Left ventricle myocardium inferior (tissue), 1 donor: ENCODE results near the gene RSKR. TPM values are rescaled to one million over a fixed set of nuclear protein-coding genes. Genes with fewer than 3 reads are reported as not detected.
A peak's percentile ranks its signal among the peaks of the same experiment; 100 is the strongest.
"Not testable (repeated sequence)": the region's sequence is repeated elsewhere in the genome, so short reads cannot be mapped to it uniquely, and the experiment has no call there.

ENCODE experiments used
- DNase-seq: peaks from one replicate; pipeline ENCODE4 v3.0.0-alpha.2; 2020
- H3K27ac ChIP-seq: fragments of 200-600 bp; replicated peaks from 2 replicates; pipeline ENCODE4 v1.8.0; 2021
- H3K27me3 ChIP-seq: fragments of 200-600 bp; 2 replicates; pipeline ENCODE4 v1.8.0; 2021; ENCODE audit warnings: low read depth
- H3K36me3 ChIP-seq: fragments of 200-600 bp; 2 replicates; pipeline ENCODE4 v1.8.0; 2021
- H3K4me1 ChIP-seq: fragments of 200-600 bp; 2 replicates; pipeline ENCODE4 v1.8.0; 2021
- H3K4me3 ChIP-seq: fragments of 200-600 bp; 2 replicates; pipeline ENCODE4 v1.8.0; 2021; ENCODE audit warnings: mild to moderate bottlenecking, moderate library complexity
- H3K9me3 ChIP-seq: fragments of 200-600 bp; replicated peaks from 2 replicates; pipeline ENCODE4 v1.8.0; 2021
- CTCF ChIP-seq: fragments of 200-600 bp; IDR thresholded peaks from 2 replicates; pipeline ENCODE4 v1.8.0; 2021; ENCODE audit warnings: antibody characterized with exemption, mild to moderate bottlenecking, borderline replicate concordance
- intact Hi-C: fragments of 100-400 bp; cut with micrococcal nuclease; formaldehyde crosslinking; loops from one replicate; pipeline ENCODE4 v1.11.0; 2022
- total RNA-seq: library from RNA; stranded (reverse); fragmentation: NEBNext Ultra II Directional; extraction: Animal tissue kit (Norgen Biotek cat#: 25700); gene quantifications from one replicate; pipeline ENCODE4 v1.2.1, GENCODE V29; 2021
- donor health status: DM: no; HTN: yes; CAD: no; lungs with severe emphysema.

The RSKR gene
- total RNA-seq, 1 donor from 2014 or later = 6.7 TPM

DNA sequence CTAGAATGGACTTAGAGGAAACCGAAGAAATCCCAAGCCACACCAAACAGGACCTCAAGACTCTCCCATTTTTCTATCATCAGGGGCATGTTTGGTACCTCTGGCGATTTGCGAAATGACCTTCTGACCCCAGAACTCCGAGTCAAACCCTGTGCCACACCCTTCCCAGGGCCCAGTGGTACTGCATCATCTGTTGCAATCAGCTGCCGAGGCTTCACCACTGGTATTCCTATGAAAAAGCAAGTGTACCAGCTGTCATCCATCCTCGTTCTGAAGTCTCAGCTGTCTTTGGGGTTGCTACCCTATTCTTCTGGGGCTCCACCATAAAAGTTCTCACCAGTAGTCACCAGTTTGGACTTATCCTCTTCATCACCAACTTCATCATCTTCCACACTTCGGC lies 2.3 kb upstream of the RSKR start:
- Histone ChIP-seq H3K36me3 (peaks cover 74% of the 10 kb centered on the region), H3K4me1 (no peaks in the 10 kb centered on the region), H3K27ac (no peak overlapping the region), H3K9me3 (no peaks in the 10 kb centered on the region), H3K27me3 (no peaks in the 10 kb centered on the region), H3K4me3 (no peak overlapping the region)
- TF ChIP-seq CTCF = no peak
- intact Hi-C loops = no loop called here
- no peak for DNase-seq

- Histone ChIP-seq H3K27me3 (no peaks in the 10 kb centered on the region), H3K4me3 (no peak overlapping the region), H3K4me1 (no peaks in the 10 kb centered on the region), H3K27ac (no peak overlapping the region), H3K36me3 (peaks cover 65% of the 10 kb centered on the region), H3K9me3 (no peaks in the 10 kb centered on the region)
- no peak for TF ChIP-seq CTCF
- intact Hi-C loops = no loop called here
- no peak for DNase-seq
Measured at GRCh38 chr17:28615260-28615940, 1.4 kb upstream of the RSKR start.

DNA sequence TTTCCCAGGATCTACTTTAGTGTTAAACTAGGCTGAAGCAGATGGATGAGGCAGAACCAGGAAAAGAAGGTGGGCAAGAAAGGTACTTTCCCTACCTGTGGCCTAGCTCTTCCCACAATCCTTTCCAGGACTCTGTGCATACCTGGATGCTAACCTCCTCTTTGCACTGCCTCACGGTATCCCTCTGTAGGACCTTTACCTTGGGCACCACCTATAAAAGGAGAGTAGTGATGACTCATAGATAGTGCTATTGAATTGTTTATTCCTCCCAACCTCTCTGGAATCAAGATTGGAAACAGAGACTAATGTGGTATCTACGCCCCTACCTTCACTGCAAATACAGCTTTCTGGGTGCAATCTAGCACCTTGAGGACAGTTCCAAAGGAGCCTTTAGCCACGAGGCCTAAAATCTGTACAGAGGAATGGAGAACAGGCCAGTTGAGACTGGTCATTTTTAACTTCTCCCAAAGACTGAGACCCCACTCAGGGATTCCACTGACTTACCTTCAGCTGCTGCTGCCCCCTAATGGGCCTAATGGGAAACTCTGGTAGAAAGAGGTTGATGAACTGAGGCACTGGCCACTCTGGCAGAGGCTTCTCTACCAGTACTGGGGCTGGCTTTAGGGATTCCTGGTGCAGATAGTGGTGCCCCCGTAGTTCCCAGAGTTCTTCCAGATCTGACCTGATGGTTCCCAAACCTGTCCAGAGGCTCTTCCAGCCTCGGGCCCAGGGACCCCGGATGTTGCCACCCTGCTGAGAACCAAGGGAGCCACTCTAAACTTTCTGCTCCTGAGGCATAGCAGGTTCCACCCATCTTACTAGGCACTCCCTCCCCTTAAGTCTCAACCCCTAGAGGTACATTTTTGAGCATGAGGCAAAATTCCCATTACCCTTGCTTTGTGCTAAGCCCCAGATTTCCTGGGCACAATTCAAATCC lies 781 bp downstream of the RSKR start:
- TF ChIP-seq CTCF = peak; percentile 79
- Histone ChIP-seq H3K27ac (no peak overlapping the region), H3K4me3 (no peak overlapping the region), H3K9me3 (no peaks in the 10 kb centered on the region), H3K36me3 (peaks cover 48% of the 10 kb centered on the region), H3K4me1 (no peaks in the 10 kb centered on the region), H3K27me3 (no peaks in the 10 kb centered on the region)
- intact Hi-C loops = loop anchor here (5.0 kb wide), 1 partner anchor 116 kb away; no protein-coding TSS in a partner anchor
- no peak for DNase-seq

- no peak for DNase-seq
- H3K4me3 ChIP-seq = no peak overlapping the region
- no peaks in the 10 kb centered on the region for H3K27me3 ChIP-seq
- H3K4me1 ChIP-seq = no peaks in the 10 kb centered on the region
- H3K27ac ChIP-seq = no peak overlapping the region
- TF ChIP-seq CTCF = no peak
- peaks cover 41% of the 10 kb centered on the region for H3K36me3 ChIP-seq
- intact Hi-C loops = loop anchor here (5.0 kb wide), 1 partner anchor 115 kb away; no protein-coding TSS in a partner anchor
- no peaks in the 10 kb centered on the region for H3K9me3 ChIP-seq
Measured at GRCh38 chr17:28612531-28612930, 1.5 kb downstream of the RSKR start.

DNA sequence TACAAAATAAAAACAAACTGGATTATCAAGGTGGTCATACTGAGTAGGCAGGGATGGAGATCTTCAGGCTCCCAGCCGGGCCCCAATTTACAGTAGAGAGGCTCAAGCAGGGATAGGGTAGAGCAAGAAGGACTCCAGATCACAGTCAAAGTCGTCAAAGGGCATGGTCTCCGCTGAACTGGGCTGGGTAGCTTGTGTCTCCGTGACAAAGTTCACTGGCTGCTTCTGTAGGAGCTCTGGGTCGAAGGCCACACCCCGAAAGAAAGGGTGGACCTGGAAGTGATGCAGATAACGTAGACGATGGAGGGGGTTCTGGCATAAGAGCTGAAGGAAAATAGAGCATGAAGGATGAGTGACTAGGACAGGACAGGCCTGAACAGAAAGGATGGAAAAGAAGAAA lies 3.6 kb downstream of the RSKR start:
- no peak for TF ChIP-seq CTCF
- H3K4me1 ChIP-seq = no peaks in the 10 kb centered on the region
- H3K36me3 ChIP-seq = peaks cover 20% of the 10 kb centered on the region
- H3K27ac ChIP-seq = no peak overlapping the region
- intact Hi-C loops = loop anchor here (5.0 kb wide), 1 partner anchor 113 kb away; no protein-coding TSS in a partner anchor
- no peak overlapping the region for H3K4me3 ChIP-seq
- no peaks in the 10 kb centered on the region for H3K27me3 ChIP-seq
- no peaks in the 10 kb centered on the region for H3K9me3 ChIP-seq
- DNase-seq = no peak

DNA sequence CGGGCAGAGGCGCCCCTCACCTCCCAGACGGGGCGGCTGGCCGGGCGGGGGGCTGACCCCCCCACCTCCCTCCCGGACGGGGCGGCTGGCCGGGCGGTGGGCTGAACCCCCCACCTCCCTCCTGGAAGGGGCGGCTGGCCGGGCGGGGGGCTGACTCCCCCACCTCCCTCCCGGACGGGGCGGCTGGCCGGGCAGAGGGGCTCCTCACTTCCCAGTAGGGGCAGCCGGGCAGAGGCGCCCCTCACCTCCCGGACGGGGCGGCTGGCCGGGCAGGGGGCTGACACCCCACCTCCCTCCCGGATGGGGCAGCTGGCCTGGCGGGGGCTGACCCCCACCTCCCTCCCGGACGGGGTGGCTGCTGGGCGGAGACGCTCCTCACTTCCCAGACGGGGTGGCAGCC lies 10.0 kb downstream of the RSKR start:
- H3K4me1 ChIP-seq = peaks cover 12% of the 10 kb centered on the region
- H3K9me3 ChIP-seq, DNase-seq, intact Hi-C loops, H3K27me3 ChIP-seq, H3K36me3 ChIP-seq, H3K27ac ChIP-seq, H3K4me3 ChIP-seq: not testable (repeated sequence)
